ENCODE results near the gene CFB.

GRCh38 chr6:31903957-31904356, 41.9 kb upstream of the CFB start:
- TF ChIP-seq, protein P1, sequence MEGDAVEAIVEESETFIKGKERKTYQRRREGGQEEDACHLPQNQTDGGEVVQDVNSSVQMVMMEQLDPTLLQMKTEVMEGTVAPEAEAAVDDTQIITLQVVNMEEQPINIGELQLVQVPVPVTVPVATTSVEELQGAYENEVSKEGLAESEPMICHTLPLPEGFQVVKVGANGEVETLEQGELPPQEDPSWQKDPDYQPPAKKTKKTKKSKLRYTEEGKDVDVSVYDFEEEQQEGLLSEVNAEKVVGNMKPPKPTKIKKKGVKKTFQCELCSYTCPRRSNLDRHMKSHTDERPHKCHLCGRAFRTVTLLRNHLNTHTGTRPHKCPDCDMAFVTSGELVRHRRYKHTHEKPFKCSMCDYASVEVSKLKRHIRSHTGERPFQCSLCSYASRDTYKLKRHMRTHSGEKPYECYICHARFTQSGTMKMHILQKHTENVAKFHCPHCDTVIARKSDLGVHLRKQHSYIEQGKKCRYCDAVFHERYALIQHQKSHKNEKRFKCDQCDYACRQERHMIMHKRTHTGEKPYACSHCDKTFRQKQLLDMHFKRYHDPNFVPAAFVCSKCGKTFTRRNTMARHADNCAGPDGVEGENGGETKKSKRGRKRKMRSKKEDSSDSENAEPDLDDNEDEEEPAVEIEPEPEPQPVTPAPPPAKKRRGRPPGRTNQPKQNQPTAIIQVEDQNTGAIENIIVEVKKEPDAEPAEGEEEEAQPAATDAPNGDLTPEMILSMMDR (tag by site-specific recombination; IDR thresholded peaks at IDR 0.05): no peak
- TF ChIP-seq ZNF292 (tag by site-specific recombination; IDR thresholded peaks at IDR 0.05; ENCODE audit: borderline replicate concordance, low read depth) (no peak), ZNF146 (tag by site-specific recombination; IDR thresholded peaks at IDR 0.05) (no peak)

All from HEK293 (cell line).